VCaP (cell line): ENCODE data around the gene ERLIN1.
A peak's percentile ranks its signal among the peaks of the same experiment; 100 is the strongest.

Experiments
- H3K27ac ChIP-seq: fragments of 450-650 bp; 2 replicates; pipeline ENCODE4 v1.5.1; 2017
- CTCF ChIP-seq: fragments of 450-650 bp; conservative IDR thresholded peaks from 2 replicates; pipeline ENCODE4 v1.5.1; 2017; ENCODE audit warnings: mild to moderate bottlenecking, moderate library complexity

The ERLIN1 gene

DNA sequence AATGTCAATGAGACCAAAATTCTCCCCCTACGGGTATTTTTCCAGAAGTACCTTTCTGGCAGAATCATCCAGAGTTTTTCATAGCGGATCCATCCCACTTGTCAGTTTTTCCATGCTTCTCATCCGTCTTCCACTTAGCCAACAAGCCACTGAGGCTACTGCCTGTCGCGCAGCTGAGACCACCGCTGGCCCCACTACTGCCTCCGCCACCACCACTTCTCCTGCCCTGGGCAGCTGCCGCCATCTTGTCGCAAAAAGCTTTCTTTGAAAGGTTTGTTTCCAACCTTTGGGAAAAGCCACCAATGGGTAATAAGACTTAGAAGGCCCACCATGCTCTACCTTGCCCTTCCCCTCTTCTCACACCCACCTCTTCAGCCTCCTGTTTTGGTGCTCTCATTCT is 42.1 kb downstream of the ERLIN1 start:
- no peak for TF ChIP-seq CTCF
- no peak overlapping the region for H3K27ac ChIP-seq

GRCh38 chr10:100141446-100142087 is 44.3 kb downstream of the ERLIN1 start:
- no peak for TF ChIP-seq CTCF
- no peak overlapping the region for H3K27ac ChIP-seq

DNA sequence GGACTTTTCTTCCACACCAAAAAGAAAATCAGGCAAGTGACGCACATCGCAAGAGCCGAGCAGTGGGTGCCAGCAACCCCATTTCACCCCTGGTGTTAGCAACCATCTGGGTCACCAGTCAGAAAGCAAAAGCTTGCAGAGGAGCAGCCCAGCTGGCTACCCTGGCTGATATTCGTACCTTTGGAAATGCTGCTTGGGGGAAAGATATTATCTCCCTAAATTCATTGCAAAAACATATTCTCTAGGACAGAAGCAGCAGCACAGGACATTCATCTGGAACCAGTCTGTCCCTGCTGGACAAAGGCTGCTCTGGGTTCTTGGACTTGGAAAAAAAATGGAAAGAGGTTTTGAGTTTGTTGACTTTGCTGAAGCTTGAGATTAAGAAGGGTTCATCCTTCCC is 45.8 kb downstream of the ERLIN1 start:
- TF ChIP-seq CTCF: no peak
- no peak overlapping the region for H3K27ac ChIP-seq

DNA sequence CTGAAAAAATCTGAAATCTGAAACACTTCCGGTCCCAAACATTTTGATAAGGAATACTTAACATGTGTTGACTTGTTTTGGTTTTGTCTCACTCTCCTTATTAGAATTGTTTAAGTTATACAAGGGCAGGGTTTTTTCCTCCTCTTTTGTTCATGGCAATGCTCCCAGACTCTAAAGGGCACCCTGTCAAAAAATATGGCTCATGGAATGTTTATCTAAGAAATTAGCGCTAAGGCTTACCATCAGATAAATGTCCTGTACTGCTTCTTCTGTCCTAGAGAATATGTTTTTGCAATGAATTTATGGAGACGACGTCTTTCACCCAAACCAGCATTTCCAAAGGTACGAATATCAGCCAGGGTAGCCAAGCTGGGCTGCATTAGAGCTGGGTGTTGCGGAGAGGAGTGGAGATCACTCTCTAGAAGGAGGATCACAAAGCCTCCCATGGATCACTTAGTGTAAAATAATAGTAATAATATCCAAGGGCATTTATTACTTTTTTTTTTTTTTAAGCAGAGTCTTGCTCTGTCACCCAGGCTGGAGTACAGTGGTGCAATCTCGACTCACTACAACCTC is 46.8 kb downstream of the ERLIN1 start:
- no peak for TF ChIP-seq CTCF

GRCh38 chr10:100135486-100135885 is 50.3 kb downstream of the ERLIN1 start:
- no peak for TF ChIP-seq CTCF
- H3K27ac ChIP-seq: no peak overlapping the region

More for the DNA sequence above, 46.8 kb downstream of the ERLIN1 start:
- H3K27ac ChIP-seq: peak overlapping the region; percentile 31

- no peak overlapping the region for H3K27ac ChIP-seq
- no peak for TF ChIP-seq CTCF
Observed at GRCh38 chr10:100133801-100134200, 52.0 kb downstream of the ERLIN1 start.

- no peak overlapping the region for H3K27ac ChIP-seq
- no peak for TF ChIP-seq CTCF
Observed at GRCh38 chr10:100132427-100132826, 53.4 kb downstream of the ERLIN1 start.
